ENCODE data around the gene PLEKHA6.

The PLEKHA6 gene

DNA sequence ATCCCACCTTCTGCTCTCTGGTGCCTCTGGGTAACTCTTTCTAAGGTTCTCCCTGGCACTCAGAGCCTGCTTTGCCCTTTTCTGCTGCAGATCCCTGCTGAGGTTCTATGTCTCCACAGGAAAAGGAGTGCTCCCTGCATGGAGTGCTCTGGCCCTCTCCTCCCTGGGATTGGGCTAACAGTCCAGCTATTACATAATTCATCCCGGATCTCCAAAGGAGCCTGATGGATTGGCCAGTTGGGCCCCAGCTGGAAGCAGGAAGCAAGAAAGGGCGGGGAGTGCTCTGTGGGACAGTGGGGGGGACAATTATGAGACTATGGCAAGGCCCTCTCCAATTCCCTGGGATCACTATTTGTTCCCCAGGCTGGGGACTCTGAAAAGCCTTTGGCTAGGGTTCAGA lies 94.1 kb downstream of the PLEKHA6 start:
- no peaks in the 10 kb centered on the region for H3K9me3 ChIP-seq (ENCODE audit: insufficient read depth, low read depth, low read length)
- no peak overlapping the region for H3K9ac ChIP-seq (ENCODE audit: low read length)
- no peak overlapping the region for H3K23ac ChIP-seq (ENCODE audit: low read length)
- H2AK5ac ChIP-seq (ENCODE audit: low read length), result no peak overlapping the region
- H3K27me3 ChIP-seq (ENCODE audit: insufficient read depth, low read length), result no peaks in the 10 kb centered on the region
- peaks cover 0 to 15% of the 10 kb centered on the region in 2 experiments for H3K4me1 ChIP-seq (ENCODE audit: control insufficient read depth in 1 of 2, insufficient read depth in 2 of 2, low read length in 2 of 2)
- H2AFZ ChIP-seq (ENCODE audit: insufficient read depth, low read length, poor library complexity), result no peak overlapping the region
- H4K8ac ChIP-seq (ENCODE audit: low read depth, low read length), result no peak overlapping the region
- no peaks in the 10 kb centered on the region for H3K79me1 ChIP-seq (ENCODE audit: low read length)
- H4K12ac ChIP-seq (ENCODE audit: low read depth, low read length), result no peak overlapping the region
- H3K4me3 ChIP-seq (ENCODE audit: low read depth, low read length), result no peak overlapping the region
- H3K36me3 ChIP-seq (ENCODE audit: control insufficient read depth in 1 of 2, insufficient read depth in 2 of 2, low read length in 2 of 2), result peaks cover 46 to 70% of the 10 kb centered on the region in 2 experiments
- WGBS (ENCODE audit: extremely low coverage, insufficient coverage, insufficient read length), result no CpG with 5 or more reads among the region's 2 CpGs
- H3K18ac ChIP-seq (ENCODE audit: low read length), result no peak overlapping the region
- no peak overlapping the region for H2BK12ac ChIP-seq (ENCODE audit: low read length)
- no peak for DNase-seq
- no peak overlapping the region for H3K4ac ChIP-seq (ENCODE audit: low read depth, low read length)
- no peak overlapping the region for H2BK120ac ChIP-seq (ENCODE audit: insufficient read depth, low read length, poor library complexity)
- no peak overlapping the region for H2BK5ac ChIP-seq (ENCODE audit: low read depth, low read length, poor library complexity)
- no peak overlapping the region for H3K27ac ChIP-seq (ENCODE audit: low read depth, low read length)
- no peak overlapping the region for H4K91ac ChIP-seq (ENCODE audit: low read depth, low read length)
- H3K14ac ChIP-seq (ENCODE audit: low read length), result no peak overlapping the region
- no peak overlapping the region for H3K4me2 ChIP-seq (ENCODE audit: low read length)
- no peaks in the 10 kb centered on the region for H3K79me2 ChIP-seq (ENCODE audit: control insufficient read depth, insufficient read depth, low read length, poor library complexity)

DNA sequence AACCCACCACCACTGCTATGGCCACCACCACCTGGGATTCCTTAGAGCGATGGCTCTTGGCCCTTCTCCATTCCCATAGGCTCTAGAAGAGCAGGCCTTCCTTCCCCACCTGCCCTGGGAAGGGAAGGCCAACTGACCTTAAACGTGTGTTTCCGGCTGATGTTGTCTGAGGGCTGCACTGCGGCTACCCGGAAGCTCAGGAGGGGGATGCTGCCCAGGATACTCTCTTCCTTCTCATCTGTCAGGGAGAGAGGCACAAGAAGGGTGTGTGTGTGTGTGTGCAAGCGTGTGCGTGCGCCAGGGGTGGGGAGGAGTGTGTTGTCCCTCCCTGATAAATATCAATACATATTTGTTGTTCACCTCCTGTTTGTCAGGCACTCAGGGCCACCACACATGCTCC lies 94.9 kb downstream of the PLEKHA6 start:
- no peaks in the 10 kb centered on the region for H3K79me2 ChIP-seq (ENCODE audit: control insufficient read depth, insufficient read depth, low read length, poor library complexity)
- no peak for DNase-seq
- no peak overlapping the region for H2BK12ac ChIP-seq (ENCODE audit: low read length)
- no CpG with 5 or more reads among the region's 8 CpGs for WGBS (ENCODE audit: extremely low coverage, insufficient coverage, insufficient read length)
- no peak overlapping the region for H4K12ac ChIP-seq (ENCODE audit: low read depth, low read length)
- H3K14ac ChIP-seq (ENCODE audit: low read length), result no peak overlapping the region
- H3K4me3 ChIP-seq (ENCODE audit: low read depth, low read length), result no peak overlapping the region
- H3K27me3 ChIP-seq (ENCODE audit: insufficient read depth, low read length), result no peaks in the 10 kb centered on the region
- no peak overlapping the region for H3K27ac ChIP-seq (ENCODE audit: low read depth, low read length)
- no peak overlapping the region for H2BK5ac ChIP-seq (ENCODE audit: low read depth, low read length, poor library complexity)
- no peaks in the 10 kb centered on the region for H3K9me3 ChIP-seq (ENCODE audit: insufficient read depth, low read depth, low read length)
- H3K4ac ChIP-seq (ENCODE audit: low read depth, low read length), result no peak overlapping the region
- peaks cover 46 to 70% of the 10 kb centered on the region in 2 experiments for H3K36me3 ChIP-seq (ENCODE audit: control insufficient read depth in 1 of 2, insufficient read depth in 2 of 2, low read length in 2 of 2)
- no peak overlapping the region for H3K9ac ChIP-seq (ENCODE audit: low read length)
- peak overlapping the region; percentile 3 for H2AK5ac ChIP-seq (ENCODE audit: low read length)
- no peak overlapping the region for H2BK120ac ChIP-seq (ENCODE audit: insufficient read depth, low read length, poor library complexity)
- H3K79me1 ChIP-seq (ENCODE audit: low read length), result no peaks in the 10 kb centered on the region
- H3K18ac ChIP-seq (ENCODE audit: low read length), result peak overlapping the region; percentile 40
- peaks cover 0 to 15% of the 10 kb centered on the region in 2 experiments for H3K4me1 ChIP-seq (ENCODE audit: control insufficient read depth in 1 of 2, insufficient read depth in 2 of 2, low read length in 2 of 2)
- H2AFZ ChIP-seq (ENCODE audit: insufficient read depth, low read length, poor library complexity), result no peak overlapping the region
- H3K23ac ChIP-seq (ENCODE audit: low read length), result no peak overlapping the region
- no peak overlapping the region for H4K91ac ChIP-seq (ENCODE audit: low read depth, low read length)
- H4K8ac ChIP-seq (ENCODE audit: low read depth, low read length), result no peak overlapping the region
- no peak overlapping the region for H3K4me2 ChIP-seq (ENCODE audit: low read length)

- H2BK5ac ChIP-seq (ENCODE audit: low read depth, low read length, poor library complexity), result no peak overlapping the region
- H4K12ac ChIP-seq (ENCODE audit: low read depth, low read length), result no peak overlapping the region
- no peak overlapping the region for H2AFZ ChIP-seq (ENCODE audit: insufficient read depth, low read length, poor library complexity)
- H2AK5ac ChIP-seq (ENCODE audit: low read length), result no peak overlapping the region
- H3K23ac ChIP-seq (ENCODE audit: low read length), result no peak overlapping the region
- no peak for DNase-seq
- no peak overlapping the region for H3K9ac ChIP-seq (ENCODE audit: low read length)
- H2BK120ac ChIP-seq (ENCODE audit: insufficient read depth, low read length, poor library complexity), result no peak overlapping the region
- H2BK12ac ChIP-seq (ENCODE audit: low read length), result no peak overlapping the region
- peaks cover 55 to 73% of the 10 kb centered on the region in 2 experiments for H3K36me3 ChIP-seq (ENCODE audit: control insufficient read depth in 1 of 2, insufficient read depth in 2 of 2, low read length in 2 of 2)
- no peak overlapping the region for H3K4ac ChIP-seq (ENCODE audit: low read depth, low read length)
- no peak overlapping the region for H4K91ac ChIP-seq (ENCODE audit: low read depth, low read length)
- no peak overlapping the region for H3K4me2 ChIP-seq (ENCODE audit: low read length)
- peaks cover 0 to 15% of the 10 kb centered on the region in 2 experiments for H3K4me1 ChIP-seq (ENCODE audit: control insufficient read depth in 1 of 2, insufficient read depth in 2 of 2, low read length in 2 of 2)
- WGBS (ENCODE audit: extremely low coverage, insufficient coverage, insufficient read length), result no CpG with 5 or more reads among the region's 13 CpGs
- no peak overlapping the region for H3K18ac ChIP-seq (ENCODE audit: low read length)
- no peak overlapping the region for H3K14ac ChIP-seq (ENCODE audit: low read length)
- H3K27ac ChIP-seq (ENCODE audit: low read depth, low read length), result no peak overlapping the region
- no peaks in the 10 kb centered on the region for H3K79me1 ChIP-seq (ENCODE audit: low read length)
- H4K8ac ChIP-seq (ENCODE audit: low read depth, low read length), result no peak overlapping the region
- H3K79me2 ChIP-seq (ENCODE audit: control insufficient read depth, insufficient read depth, low read length, poor library complexity), result no peaks in the 10 kb centered on the region
- no peaks in the 10 kb centered on the region for H3K9me3 ChIP-seq (ENCODE audit: insufficient read depth, low read depth, low read length)
- no peaks in the 10 kb centered on the region for H3K27me3 ChIP-seq (ENCODE audit: insufficient read depth, low read length)
- H3K4me3 ChIP-seq (ENCODE audit: low read depth, low read length), result no peak overlapping the region
Measured at GRCh38 chr1:204263254-204263910, 96.3 kb downstream of the PLEKHA6 start.

DNA sequence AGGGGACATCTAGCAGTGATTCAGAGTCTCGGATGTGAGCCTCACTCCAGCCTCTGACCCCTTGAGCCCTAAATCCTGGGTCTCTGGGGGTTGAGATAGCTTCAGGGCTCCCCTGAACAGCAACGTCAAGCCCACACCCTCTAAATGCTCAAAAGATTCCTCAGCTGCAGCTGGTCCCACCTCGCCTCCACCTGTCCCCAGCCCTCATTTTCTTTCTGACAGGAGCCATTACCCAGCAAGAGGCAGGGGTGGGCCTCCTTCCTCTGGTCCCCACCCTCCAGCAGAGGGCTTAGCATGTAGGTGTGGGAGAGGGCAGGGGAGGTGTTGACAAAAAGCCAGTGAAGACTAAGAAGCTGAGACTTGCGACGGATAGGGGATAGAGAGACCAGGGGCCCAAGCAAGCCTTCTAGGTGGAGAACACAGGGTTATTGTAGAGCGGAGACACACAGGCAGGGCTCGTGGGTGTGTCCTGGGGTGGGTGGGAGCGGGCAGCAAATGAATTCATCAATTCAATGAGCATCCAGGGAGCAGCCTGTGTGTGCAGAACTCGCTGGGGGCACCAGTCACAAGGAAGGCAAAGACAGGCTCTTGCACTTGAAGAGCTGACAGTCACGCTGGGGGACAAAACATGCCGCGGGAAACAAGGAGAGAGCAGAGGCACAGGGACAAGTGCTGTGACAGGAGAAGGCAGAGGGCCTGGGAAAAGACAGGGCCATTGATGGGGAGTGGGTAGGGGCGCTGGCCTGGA lies 97.0 kb downstream of the PLEKHA6 start:
- H4K12ac ChIP-seq (ENCODE audit: low read depth, low read length), result no peak overlapping the region
- H4K91ac ChIP-seq (ENCODE audit: low read depth, low read length), result no peak overlapping the region
- H3K9ac ChIP-seq (ENCODE audit: low read length), result no peak overlapping the region
- H3K14ac ChIP-seq (ENCODE audit: low read length), result no peak overlapping the region
- no peaks in the 10 kb centered on the region for H3K79me1 ChIP-seq (ENCODE audit: low read length)
- DNase-seq, result no peak
- H2AFZ ChIP-seq (ENCODE audit: insufficient read depth, low read length, poor library complexity), result no peak overlapping the region
- no peak overlapping the region for H4K8ac ChIP-seq (ENCODE audit: low read depth, low read length)
- H3K27me3 ChIP-seq (ENCODE audit: insufficient read depth, low read length), result no peaks in the 10 kb centered on the region
- no peak overlapping the region for H3K4ac ChIP-seq (ENCODE audit: low read depth, low read length)
- H3K79me2 ChIP-seq (ENCODE audit: control insufficient read depth, insufficient read depth, low read length, poor library complexity), result no peaks in the 10 kb centered on the region
- no peaks in the 10 kb centered on the region for H3K9me3 ChIP-seq (ENCODE audit: insufficient read depth, low read depth, low read length)
- no peak overlapping the region for H3K4me3 ChIP-seq (ENCODE audit: low read depth, low read length)
- H3K4me1 ChIP-seq (ENCODE audit: control insufficient read depth in 1 of 2, insufficient read depth in 2 of 2, low read length in 2 of 2), result peaks cover 0 to 15% of the 10 kb centered on the region in 2 experiments
- no peak overlapping the region for H2BK120ac ChIP-seq (ENCODE audit: insufficient read depth, low read length, poor library complexity)
- H3K36me3 ChIP-seq (ENCODE audit: control insufficient read depth in 1 of 2, insufficient read depth in 2 of 2, low read length in 2 of 2), result peaks cover 52 to 69% of the 10 kb centered on the region in 2 experiments
- H3K18ac ChIP-seq (ENCODE audit: low read length), result no peak overlapping the region
- H2BK12ac ChIP-seq (ENCODE audit: low read length), result no peak overlapping the region
- H2BK5ac ChIP-seq (ENCODE audit: low read depth, low read length, poor library complexity), result no peak overlapping the region
- no CpG with 5 or more reads among the region's 13 CpGs for WGBS (ENCODE audit: extremely low coverage, insufficient coverage, insufficient read length)
- H3K27ac ChIP-seq (ENCODE audit: low read depth, low read length), result no peak overlapping the region
- H3K4me2 ChIP-seq (ENCODE audit: low read length), result no peak overlapping the region
- H2AK5ac ChIP-seq (ENCODE audit: low read length), result no peak overlapping the region
- no peak overlapping the region for H3K23ac ChIP-seq (ENCODE audit: low read length)

Measured in trophoblast cell (in vitro differentiated cells and primary cell).